ENCODE measurements around the gene DOCK1. TPM values are rescaled to one million over a fixed set of nuclear protein-coding genes. Genes with fewer than 3 reads are reported as not detected.

DOCK1 gene
- total and polyA plus RNA-seq, 2 experiments from 2014 or later, result 22.8 to 45.6 TPM

- in situ Hi-C loops (cut with MboI), result no loop called here
- H3F3A ChIP-seq (ENCODE audit: insufficient read depth), result no peaks in the 10 kb centered on the region
- no peak overlapping the region for H3K4me2 ChIP-seq (ENCODE audit: unreplicated experiment)
- peaks cover 4% of the 10 kb centered on the region; the same call in 1 of the 2 replicates for H3K36me3 ChIP-seq (ENCODE audit: low read depth)
- no peak overlapping the region for H3K27ac ChIP-seq
- H3K9ac ChIP-seq, result no peak overlapping the region
- no peaks in the 10 kb centered on the region for H3K79me2 ChIP-seq (ENCODE audit: insufficient read depth)
- no peak overlapping the region for H3K4me3 ChIP-seq
- no peaks in the 10 kb centered on the region for H3K9me2 ChIP-seq (ENCODE audit: insufficient read depth)
- TF ChIP-seq EZH2phosphoT487 (IDR thresholded peaks at IDR 0.05; ENCODE audit: insufficient read depth, low read depth) (no peak), EZH2 (IDR thresholded peaks at IDR 0.05; ENCODE audit: insufficient read depth, poor library complexity, severe bottlenecking) (no peak)
- H3K9me3 ChIP-seq (ENCODE audit: low read depth), result no peaks in the 10 kb centered on the region
- WGBS, 2 experiments (ENCODE audit: low coverage in 1 of 2, low lambda C conversion rate in 2 of 2, missing lambda C conversion rate in 2 of 2), result 98% methylated on average over 3 of the region's 3 CpGs
- H4K20me1 ChIP-seq (ENCODE audit: insufficient read depth), result no peaks in the 10 kb centered on the region
- H3K4me1 ChIP-seq (ENCODE audit: insufficient read depth), result no peaks in the 10 kb centered on the region
- no peak overlapping the region for H2AFZ ChIP-seq
- no peak for DNase-seq
- no peaks in the 10 kb centered on the region for H3K27me3 ChIP-seq (replicated peaks; ENCODE audit: insufficient read depth)
Measured at GRCh38 chr10:127449490-127449889, 544.3 kb downstream of the DOCK1 start.

GRCh38 chr10:127450644-127451043 lies 545.4 kb downstream of the DOCK1 start:
- 73 to 78% methylated on average over 4 of the region's 4 CpGs for WGBS, 2 experiments (ENCODE audit: low coverage in 1 of 2, low lambda C conversion rate in 2 of 2, missing lambda C conversion rate in 2 of 2)
- Histone ChIP-seq H3K4me2 (ENCODE audit: unreplicated experiment) (no peak overlapping the region), H2AFZ (no peak overlapping the region), H3K4me1 (ENCODE audit: insufficient read depth) (no peaks in the 10 kb centered on the region), H3K9me3 (ENCODE audit: low read depth) (no peaks in the 10 kb centered on the region), H3K4me3 (no peak overlapping the region), H3K36me3 (ENCODE audit: low read depth) (no peaks in the 10 kb centered on the region), H4K20me1 (ENCODE audit: insufficient read depth) (no peaks in the 10 kb centered on the region), H3K9ac (no peak overlapping the region), H3K27me3 (replicated peaks; ENCODE audit: insufficient read depth) (no peaks in the 10 kb centered on the region), H3K27ac (no peak overlapping the region), H3F3A (ENCODE audit: insufficient read depth) (no peaks in the 10 kb centered on the region), H3K79me2 (ENCODE audit: insufficient read depth) (no peaks in the 10 kb centered on the region), H3K9me2 (ENCODE audit: insufficient read depth) (no peaks in the 10 kb centered on the region)
- in situ Hi-C loops (cut with MboI), result no loop called here
- DNase-seq, result no peak
- TF ChIP-seq EZH2 (IDR thresholded peaks at IDR 0.05; ENCODE audit: insufficient read depth, poor library complexity, severe bottlenecking) (no peak), EZH2phosphoT487 (IDR thresholded peaks at IDR 0.05; ENCODE audit: insufficient read depth, low read depth) (no peak)

GRCh38 chr10:127451628-127452027 lies 546.4 kb downstream of the DOCK1 start:
- Histone ChIP-seq H3K4me3 (no peak overlapping the region), H3K4me1 (ENCODE audit: insufficient read depth) (no peaks in the 10 kb centered on the region), H3K4me2 (ENCODE audit: unreplicated experiment) (no peak overlapping the region), H3K36me3 (ENCODE audit: low read depth) (no peaks in the 10 kb centered on the region), H3K27me3 (replicated peaks; ENCODE audit: insufficient read depth) (no peaks in the 10 kb centered on the region), H3K79me2 (ENCODE audit: insufficient read depth) (no peaks in the 10 kb centered on the region), H3K9ac (no peak overlapping the region), H3K27ac (no peak overlapping the region), H2AFZ (no peak overlapping the region), H3F3A (ENCODE audit: insufficient read depth) (no peaks in the 10 kb centered on the region), H4K20me1 (ENCODE audit: insufficient read depth) (no peaks in the 10 kb centered on the region), H3K9me3 (ENCODE audit: low read depth) (no peaks in the 10 kb centered on the region), H3K9me2 (ENCODE audit: insufficient read depth) (no peaks in the 10 kb centered on the region)
- in situ Hi-C loops (cut with MboI), result no loop called here
- no peak for TF ChIP-seq EZH2 (IDR thresholded peaks at IDR 0.05; ENCODE audit: insufficient read depth, poor library complexity, severe bottlenecking)
- no peak for DNase-seq
- WGBS, 2 experiments (ENCODE audit: low coverage in 1 of 2, low lambda C conversion rate in 2 of 2, missing lambda C conversion rate in 2 of 2), result 45 to 48% methylated on average over 4 of the region's 4 CpGs

- H3K27me3 ChIP-seq (replicated peaks; ENCODE audit: insufficient read depth), result no peaks in the 10 kb centered on the region
- no peak overlapping the region for H3K27ac ChIP-seq
- H2AFZ ChIP-seq, result no peak overlapping the region
- no peaks in the 10 kb centered on the region for H3K79me2 ChIP-seq (ENCODE audit: insufficient read depth)
- no peaks in the 10 kb centered on the region for H4K20me1 ChIP-seq (ENCODE audit: insufficient read depth)
- no peaks in the 10 kb centered on the region for H3K9me2 ChIP-seq (ENCODE audit: insufficient read depth)
- no peak for TF ChIP-seq EZH2 (IDR thresholded peaks at IDR 0.05; ENCODE audit: insufficient read depth, poor library complexity, severe bottlenecking)
- TF ChIP-seq EZH2phosphoT487 (IDR thresholded peaks at IDR 0.05; ENCODE audit: insufficient read depth, low read depth), result no peak
- no peak overlapping the region for H3K4me2 ChIP-seq (ENCODE audit: unreplicated experiment)
- no peaks in the 10 kb centered on the region for H3K4me1 ChIP-seq (ENCODE audit: insufficient read depth)
- no peaks in the 10 kb centered on the region for H3K9me3 ChIP-seq (ENCODE audit: low read depth)
- WGBS, 2 experiments (ENCODE audit: low coverage in 1 of 2, low lambda C conversion rate in 2 of 2, missing lambda C conversion rate in 2 of 2), result 69 to 79% methylated on average over 3 of the region's 3 CpGs
- no peaks in the 10 kb centered on the region for H3F3A ChIP-seq (ENCODE audit: insufficient read depth)
- no peak overlapping the region for H3K9ac ChIP-seq
- no peak overlapping the region for H3K4me3 ChIP-seq
- in situ Hi-C loops (cut with MboI), result no loop called here
- H3K36me3 ChIP-seq (ENCODE audit: low read depth), result no peaks in the 10 kb centered on the region
- no peak for DNase-seq
Measured at GRCh38 chr10:127452568-127452967, 547.3 kb downstream of the DOCK1 start.

GRCh38 chr10:127453706-127454105 lies 548.5 kb downstream of the DOCK1 start:
- H3K27me3 ChIP-seq (replicated peaks; ENCODE audit: insufficient read depth), result no peaks in the 10 kb centered on the region
- H3K9me3 ChIP-seq (ENCODE audit: low read depth), result no peaks in the 10 kb centered on the region
- no peak for DNase-seq
- H3K4me2 ChIP-seq (ENCODE audit: unreplicated experiment), result no peak overlapping the region
- in situ Hi-C loops (cut with MboI), result no loop called here
- no peak overlapping the region for H3K27ac ChIP-seq
- no peaks in the 10 kb centered on the region for H3F3A ChIP-seq (ENCODE audit: insufficient read depth)
- no peak overlapping the region for H2AFZ ChIP-seq
- no peaks in the 10 kb centered on the region for H4K20me1 ChIP-seq (ENCODE audit: insufficient read depth)
- H3K4me3 ChIP-seq, result no peak overlapping the region
- H3K4me1 ChIP-seq (ENCODE audit: insufficient read depth), result no peaks in the 10 kb centered on the region
- 80 to 81% methylated on average over 8 of the region's 8 CpGs for WGBS, 2 experiments (ENCODE audit: low coverage in 1 of 2, low lambda C conversion rate in 2 of 2, missing lambda C conversion rate in 2 of 2)
- H3K79me2 ChIP-seq (ENCODE audit: insufficient read depth), result no peaks in the 10 kb centered on the region
- TF ChIP-seq EZH2phosphoT487 (IDR thresholded peaks at IDR 0.05; ENCODE audit: insufficient read depth, low read depth) (no peak), EZH2 (IDR thresholded peaks at IDR 0.05; ENCODE audit: insufficient read depth, poor library complexity, severe bottlenecking) (no peak)
- H3K9ac ChIP-seq, result no peak overlapping the region
- no peaks in the 10 kb centered on the region for H3K9me2 ChIP-seq (ENCODE audit: insufficient read depth)
- H3K36me3 ChIP-seq (ENCODE audit: low read depth), result no peaks in the 10 kb centered on the region
